PC-9 (cell line): Measurements from ENCODE around the gene PSMB5.

ENCODE experiments used
- CTCF ChIP-seq: fragments of 200-600 bp; sonication (generic); conservative IDR thresholded peaks from 2 replicates; pipeline ENCODE4 v1.6.1; 2017; ENCODE audit warnings: mixed run types, antibody characterized with exemption, mild to moderate bottlenecking, moderate library complexity
- EZH2 ChIP-seq: fragments of 200-600 bp; sonication (generic); IDR thresholded peaks from 2 replicates; pipeline ENCODE4 v1.8.0; 2017; ENCODE audit warnings: antibody characterized with exemption, low read depth

GRCh38 chr14:23043754-23044153 lies 9.1 kb upstream of the PSMB5 start:
- no peak for TF ChIP-seq CTCF
- no peak for TF ChIP-seq EZH2
